HG02970 (cell line): ENCODE data around the gene BICDL1.
A peak's percentile ranks its signal among the peaks of the same experiment; 100 is the strongest.

Experiments
- ATAC-seq: cut with Tn5 transposase; IDR thresholded peaks from one replicate; pipeline ENCODE4 v1.9.1; 2021; ENCODE audit warnings: mild to moderate bottlenecking, moderate library complexity, moderate number of reproducible peaks; ENCODE audit not compliant: unreplicated experiment, low FRiP score

BICDL1 gene

DNA sequence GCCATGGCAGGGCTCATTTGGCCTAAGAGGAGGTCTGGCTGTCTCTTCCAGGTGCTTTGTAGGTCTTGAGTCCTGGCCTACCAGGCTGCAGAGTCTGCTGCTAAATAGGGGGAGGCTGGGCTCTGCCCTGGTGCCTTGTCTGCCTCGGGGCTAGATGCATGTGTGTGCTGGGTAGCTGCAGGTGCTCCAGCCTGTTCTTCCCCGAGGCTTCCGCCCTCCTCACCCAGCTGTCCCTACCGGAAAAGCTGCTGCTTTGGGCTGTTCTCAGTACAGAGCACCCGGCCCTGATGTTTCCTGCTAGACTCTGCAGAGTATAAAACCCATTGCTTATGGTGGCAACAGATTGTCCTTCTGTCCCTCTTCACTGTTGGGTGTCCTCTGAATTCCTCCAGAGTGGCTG, 89.8 kb downstream of the BICDL1 start:
- no peak for ATAC-seq

GRCh38 chr12:120079411-120080400, 90.7 kb downstream of the BICDL1 start:
- no peak for ATAC-seq

GRCh38 chr12:120081641-120082040, 92.6 kb downstream of the BICDL1 start:
- ATAC-seq = no peak

- no peak for ATAC-seq
Measured at GRCh38 chr12:120085920-120086645, 97.0 kb downstream of the BICDL1 start.

DNA sequence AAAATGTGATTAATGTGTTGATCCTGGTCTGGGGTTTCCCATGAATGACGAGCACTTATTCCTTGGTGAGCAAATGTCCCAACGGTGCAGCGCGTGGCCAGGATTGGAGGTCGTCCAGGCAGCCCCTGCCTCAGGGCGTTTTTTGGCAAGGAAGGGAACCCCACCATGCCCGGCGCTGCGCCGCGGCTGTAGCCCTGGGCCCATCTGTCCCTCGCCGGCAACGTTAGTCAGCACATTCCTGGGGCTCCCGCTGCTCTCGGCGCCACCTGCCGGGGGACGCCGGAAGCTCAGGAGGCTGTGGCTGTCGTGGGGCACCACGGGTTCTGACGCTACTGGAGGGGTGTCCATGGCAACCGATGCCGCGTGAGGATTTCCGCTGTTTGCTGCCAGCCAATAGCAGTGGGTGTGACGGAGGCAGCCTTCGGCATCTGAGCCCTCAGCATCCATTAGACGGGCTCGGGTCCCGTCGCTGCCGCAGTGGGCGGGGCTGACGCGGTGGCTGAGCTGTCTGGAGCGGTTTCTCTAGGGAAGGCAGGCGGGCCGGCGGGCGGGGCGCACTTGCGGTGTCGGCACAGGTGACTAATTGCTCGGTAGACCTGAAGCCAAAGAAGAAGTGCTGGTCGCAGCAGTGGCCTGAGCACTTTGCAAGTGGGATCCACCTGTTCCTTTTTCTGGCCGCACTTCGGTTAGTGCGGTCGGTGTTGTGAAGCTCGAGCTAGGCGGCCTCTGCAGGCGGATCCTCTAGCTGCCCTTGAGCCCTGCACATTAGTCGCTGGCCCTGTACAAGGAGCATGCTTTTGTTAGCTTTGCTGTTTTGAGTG, 98.0 kb downstream of the BICDL1 start:
- peak; percentile 98 for ATAC-seq

DNA sequence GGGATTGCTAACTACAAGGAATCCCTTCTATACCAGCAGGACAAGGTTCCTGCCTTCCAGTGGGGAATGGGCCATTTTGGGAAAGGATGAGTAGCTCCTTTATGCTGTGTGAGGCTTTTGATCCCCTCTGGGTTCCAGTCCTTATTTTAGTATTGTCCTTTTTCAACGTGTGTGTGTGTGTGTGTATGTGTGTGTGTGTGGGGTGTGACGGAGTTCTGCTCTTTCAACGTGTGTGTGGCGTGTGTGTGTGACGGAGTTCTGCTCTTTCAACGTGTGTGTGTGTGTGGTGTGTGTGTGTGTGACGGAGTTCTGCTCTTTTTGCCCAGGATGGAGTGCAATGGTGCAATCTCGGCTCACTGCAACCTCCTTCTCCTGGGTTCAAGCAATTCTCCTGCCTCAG, 100.1 kb downstream of the BICDL1 start:
- ATAC-seq = no peak

GRCh38 chr12:120089796-120090195, 100.8 kb downstream of the BICDL1 start:
- no peak for ATAC-seq

GRCh38 chr12:120090206-120090605, 101.2 kb downstream of the BICDL1 start:
- ATAC-seq = no peak

DNA sequence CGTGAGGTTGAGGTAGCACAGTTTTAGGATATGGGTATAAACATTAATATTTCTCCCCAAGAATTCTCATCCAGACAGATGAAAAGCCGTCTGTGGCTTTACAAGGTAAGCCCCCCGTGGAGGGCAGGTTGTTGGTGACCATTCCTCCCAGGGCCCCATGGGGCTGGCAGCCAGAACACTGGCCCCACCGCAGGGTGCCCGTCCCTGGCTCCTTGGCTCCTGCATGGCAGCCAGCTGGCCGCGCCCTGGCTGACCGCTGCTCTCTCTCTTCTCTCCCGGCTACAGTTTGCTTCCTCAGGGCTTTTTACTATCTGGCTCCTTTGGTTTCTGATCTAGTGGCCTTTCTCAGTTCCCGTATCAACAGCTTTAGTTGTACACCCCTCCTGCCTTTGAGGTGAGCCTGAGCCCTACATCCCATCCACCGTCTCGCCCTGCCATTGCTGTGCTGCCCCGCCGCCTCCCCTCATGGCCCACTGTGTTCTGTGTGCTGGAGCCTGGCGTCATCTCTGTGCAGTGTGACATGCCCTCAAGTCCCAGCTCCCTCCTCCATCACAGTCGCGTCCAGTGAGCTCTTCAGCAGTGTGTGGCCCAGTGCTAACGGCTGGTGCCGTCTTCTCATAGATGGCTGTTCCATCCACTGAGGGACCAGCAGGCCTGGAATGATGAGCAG, 101.7 kb downstream of the BICDL1 start:
- no peak for ATAC-seq

DNA sequence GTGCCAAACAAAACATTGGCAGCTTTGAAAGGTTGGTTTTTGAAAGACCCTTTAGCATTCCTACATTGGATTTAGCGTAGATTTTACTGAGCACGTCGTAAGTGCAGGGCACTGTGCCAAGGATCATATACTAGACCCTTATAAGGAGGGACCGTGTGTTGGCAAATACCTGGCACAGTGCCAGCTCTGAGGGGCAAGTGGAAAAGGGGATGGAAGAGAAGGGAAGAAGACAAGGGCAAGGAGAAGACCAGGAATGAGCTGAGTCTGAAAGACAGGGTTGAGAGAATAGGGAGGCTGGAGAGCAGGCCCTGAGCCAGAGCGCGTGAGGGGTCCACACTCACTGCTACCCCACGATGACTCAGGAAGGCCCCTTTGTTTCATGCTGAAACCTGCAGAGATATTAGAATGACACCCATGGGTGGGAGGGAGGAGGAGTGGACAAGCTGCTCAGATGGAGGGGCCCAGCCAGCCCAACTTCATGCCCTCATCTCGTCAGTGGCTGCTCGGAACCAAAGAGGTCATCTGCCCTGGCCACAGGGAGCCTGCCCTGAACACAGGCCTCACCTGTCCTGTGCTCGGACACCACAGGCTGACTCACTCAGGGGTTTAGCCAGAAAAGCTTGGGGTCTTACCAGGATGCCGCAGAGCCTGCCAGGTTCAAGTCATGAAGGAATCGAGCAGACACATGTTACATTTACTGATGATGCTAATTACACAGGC, 102.5 kb downstream of the BICDL1 start:
- ATAC-seq = no peak

DNA sequence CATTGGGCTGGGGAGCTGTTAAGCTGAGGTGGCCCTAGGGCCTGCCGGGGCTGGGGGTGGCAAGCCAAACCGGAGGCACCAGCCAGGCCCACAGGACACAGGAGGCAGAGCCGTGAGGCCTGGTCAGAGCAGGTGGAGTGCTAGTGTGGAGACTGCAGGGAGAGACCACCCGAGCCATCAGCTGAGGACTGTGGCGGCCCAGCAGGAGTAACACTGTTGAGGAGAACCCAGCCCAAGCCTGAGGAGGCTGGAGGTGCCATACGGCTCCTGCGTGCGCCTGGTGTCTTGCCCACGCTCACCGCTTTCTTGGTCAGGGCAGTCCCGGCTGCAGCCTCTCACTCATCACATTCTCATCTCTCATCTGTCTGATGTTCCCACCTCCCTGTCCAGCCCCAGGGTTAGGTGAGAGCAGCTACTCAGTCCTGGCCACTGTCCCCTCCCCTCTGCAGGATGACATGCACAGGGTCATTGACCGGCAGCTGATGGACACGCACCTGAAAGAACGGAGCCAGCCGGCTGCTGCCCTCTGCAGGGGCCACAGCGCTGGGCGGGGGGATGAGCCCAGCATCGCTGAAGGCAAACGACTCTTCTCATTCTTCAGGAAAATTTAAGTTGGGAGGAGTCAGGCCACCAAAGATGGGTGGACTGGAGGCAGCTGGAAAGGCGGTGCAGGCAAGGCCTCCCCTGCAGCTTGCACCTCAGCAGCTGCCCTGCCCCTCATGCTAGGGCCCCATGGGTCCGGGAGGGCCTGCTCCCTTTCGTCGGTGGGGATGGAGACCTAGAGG, 103.7 kb downstream of the BICDL1 start:
- ATAC-seq = no peak

DNA sequence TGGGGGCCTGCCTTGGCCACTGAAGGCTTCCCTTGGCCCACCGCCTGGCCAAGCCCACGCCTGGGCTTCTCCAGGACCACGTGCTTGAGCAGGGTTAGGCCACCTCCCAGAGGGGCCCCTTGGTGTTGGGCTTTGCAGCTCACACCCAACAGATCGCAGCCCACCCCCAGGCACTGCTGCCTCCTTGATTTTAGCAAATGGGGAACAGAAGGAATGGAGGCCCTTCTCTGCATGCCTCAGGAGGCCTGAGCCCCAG, 104.2 kb downstream of the BICDL1 start:
- ATAC-seq = no peak

DNA sequence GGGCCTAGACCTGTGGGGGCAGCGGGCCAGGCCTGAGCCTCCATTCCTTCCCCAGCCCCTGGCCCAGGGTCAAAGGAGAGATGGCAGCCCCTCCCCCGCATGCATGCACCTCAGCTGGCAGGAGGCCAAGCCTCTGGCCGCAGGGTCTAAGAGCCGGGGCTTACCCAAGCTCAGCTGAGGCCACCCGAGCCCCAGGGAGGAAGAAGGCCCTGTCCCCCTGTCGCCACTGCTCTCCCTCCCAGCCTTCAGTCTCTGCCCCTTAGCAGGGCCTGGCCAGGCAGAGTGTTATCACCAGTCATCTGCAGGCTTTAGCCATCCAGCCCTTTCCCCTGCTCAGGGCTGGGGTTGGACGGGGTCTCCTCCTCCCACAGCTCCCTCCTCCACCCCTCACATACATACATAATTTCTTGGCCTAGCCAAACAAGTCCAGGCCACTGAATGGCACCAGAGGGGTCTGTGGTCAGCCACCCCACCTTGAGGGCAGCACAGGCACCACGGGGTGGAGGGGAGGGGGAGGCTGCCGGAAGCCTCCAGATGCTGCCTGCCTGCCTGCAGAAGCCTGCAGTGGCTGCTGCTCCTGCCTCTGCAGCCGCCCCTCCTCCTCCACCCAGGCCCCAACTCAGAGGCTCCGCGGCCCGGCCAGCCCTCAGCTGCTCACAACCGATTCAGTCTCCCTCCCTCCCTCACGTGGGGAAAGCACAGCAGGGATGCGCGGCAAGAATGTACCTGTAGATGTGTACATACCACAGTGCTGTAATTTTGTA, 104.7 kb downstream of the BICDL1 start:
- ATAC-seq = no peak

DNA sequence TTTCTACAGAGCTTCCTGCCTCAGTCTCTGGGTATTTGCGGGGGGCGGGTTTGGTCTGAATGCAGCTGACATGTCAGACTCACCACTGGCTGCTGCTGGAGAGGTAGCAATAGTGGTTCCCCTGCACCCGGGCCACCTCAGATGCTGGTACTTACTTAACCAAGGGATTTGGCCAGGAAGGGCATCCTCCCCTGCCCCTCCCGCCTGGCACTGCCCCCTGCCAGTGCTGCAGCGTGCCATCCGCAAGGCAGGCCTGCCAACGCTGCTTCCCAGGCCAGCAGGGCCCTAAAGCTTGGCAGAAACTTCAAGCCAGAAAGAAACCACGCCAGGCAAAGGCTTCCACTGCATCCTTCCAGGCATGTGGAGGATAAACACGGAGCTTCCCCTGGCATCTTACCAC, 105.4 kb downstream of the BICDL1 start:
- no peak for ATAC-seq

- no peak for ATAC-seq
Measured at GRCh38 chr12:120095331-120095730, 106.3 kb downstream of the BICDL1 start.

DNA sequence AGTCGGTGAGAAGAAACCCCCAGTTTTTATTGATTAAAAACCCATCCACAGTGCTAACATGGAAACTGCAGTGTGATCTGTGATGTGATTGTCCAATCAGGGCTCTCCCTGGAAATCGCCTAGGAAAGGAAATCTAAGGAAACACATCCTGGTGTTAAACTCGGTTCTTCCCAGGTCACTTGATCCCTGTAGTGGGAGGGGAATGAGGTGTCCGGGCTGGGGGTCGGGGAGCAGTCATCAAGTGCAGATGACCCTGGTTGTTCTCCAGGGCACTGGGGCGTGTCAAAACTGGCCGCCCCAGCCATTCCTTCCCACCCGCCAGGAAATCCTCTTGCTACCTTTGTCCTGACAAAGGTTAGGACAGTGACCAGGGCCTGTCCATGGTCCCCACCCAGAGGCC, 106.7 kb downstream of the BICDL1 start:
- no peak for ATAC-seq

GRCh38 chr12:120096671-120097202, 107.7 kb downstream of the BICDL1 start:
- no peak for ATAC-seq
